GM19455 (cell line): Measurements from ENCODE around the gene KANK3.
A peak's percentile ranks its signal among the peaks of the same experiment; 100 is the strongest.
"Not testable (repeated sequence)": the region's sequence is repeated elsewhere in the genome, so short reads cannot be mapped to it uniquely, and the experiment has no call there.

ENCODE experiments used
- ATAC-seq: cut with Tn5 transposase; IDR thresholded peaks from one replicate; pipeline ENCODE4 v1.9.1; 2021; ENCODE audit not compliant: unreplicated experiment

Gene KANK3

DNA sequence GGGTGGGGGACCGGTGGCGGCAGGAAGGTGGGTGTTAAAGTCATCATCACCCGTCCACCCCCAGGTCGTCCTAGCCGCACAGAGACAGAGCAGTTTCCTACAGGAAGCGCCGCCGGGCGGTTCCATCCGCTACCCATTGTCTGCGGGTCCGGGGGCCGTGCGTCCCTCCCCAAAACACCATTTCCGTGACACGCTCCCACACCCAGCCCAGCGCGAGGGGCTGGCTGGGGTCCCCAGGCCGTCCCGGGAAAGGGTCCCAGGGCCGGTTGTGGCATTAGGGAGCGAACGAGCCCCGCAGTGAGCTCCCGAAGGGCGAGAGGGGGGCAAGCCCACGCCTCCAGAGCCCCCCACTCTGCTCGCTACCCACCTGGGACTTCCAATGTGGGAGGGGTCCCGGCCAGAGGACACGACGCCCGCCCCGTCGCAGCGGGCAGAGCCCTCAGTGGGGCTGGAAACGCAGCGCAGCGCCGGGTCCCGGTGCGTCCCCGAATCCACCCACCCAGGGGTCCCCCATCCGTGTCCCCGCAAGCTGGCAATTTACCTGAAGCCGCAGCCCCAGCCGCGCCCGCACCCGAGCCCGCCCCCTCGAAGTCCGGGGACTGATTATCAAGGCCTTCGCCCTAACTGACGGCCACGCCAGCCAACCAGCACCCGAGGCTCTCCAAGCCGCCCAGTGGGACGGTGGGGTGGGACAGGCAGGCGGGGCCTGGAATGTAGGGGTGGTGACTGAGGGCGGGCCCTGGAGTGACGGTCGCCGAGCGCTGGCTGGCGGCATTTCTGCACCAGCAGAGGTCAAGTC lies at the start of gene KANK3:
TSS of gene KANK3 (minus strand) at position 579 of the 799 bp plus-strand sequence. CDS start 5,434 bp downstream, outside the sequence.
- peak; percentile 91 for ATAC-seq

DNA sequence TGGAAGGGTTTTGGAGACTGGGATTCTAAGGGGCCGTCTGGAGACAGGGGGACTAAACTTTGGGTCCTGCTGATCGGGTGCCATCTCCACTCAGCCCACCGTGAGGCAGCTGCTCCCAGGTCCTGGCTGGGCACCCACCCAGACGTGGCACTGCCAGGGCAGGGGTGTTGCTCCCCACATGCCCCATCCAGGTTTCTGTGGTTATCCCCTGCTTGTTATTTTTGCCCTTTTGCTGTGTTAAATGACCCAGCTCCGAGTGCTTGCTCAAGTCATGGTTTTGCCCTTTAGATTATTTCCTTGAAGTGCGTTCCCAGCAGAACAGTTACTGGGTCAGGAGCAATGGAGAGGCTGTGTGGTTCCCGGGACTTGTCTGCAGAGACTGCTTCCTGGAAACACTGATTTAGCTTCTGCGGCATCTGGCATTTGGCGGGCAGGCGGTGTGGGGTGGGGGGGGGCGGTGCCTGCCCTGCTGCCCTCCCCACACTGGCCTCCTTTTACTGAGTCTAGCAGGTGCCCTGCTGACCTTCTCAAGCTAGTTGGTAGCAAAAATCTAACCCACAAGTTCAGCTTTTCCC lies 49.0 kb upstream of the KANK3 start:
- ATAC-seq: no peak

DNA sequence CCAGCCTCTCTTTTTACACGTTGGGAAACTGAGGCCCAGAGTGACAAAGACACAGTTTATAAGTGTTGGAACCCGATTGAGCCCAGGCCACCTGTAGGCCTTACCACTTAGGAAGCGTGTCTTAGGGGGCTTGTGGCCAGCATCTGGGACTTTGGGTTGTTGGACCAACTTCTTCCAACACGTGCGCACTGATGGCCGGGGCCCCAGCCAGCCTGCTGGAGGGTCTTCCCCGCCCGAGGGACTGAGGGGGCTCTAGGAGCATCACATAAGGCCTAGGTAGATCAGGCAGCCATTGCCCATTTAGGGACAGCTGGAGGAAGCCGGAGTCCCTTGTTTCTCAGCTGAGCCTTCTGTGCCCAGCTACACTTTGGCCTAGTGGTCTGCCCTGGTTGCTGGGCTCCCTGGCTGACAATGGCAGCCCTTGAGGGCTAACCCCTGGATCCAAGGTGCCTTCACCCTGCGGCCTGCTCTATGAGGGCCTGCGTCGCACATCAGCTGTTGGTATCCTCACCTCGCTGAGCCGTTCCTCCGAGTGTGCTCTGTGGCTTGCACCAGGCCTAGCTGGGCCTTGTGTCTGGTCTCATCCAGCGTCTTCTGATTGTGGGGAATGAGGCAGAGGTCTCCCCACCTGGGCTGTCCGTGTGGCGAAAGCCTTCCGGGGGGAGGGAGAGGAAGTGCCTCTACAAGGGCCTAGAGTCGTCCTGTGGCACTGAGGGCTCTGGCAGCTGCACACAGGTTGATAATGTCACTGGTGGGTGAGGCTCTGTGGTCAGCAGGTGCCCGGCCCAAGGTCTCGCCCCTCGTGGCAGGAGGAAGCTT lies 48.3 kb upstream of the KANK3 start:
- ATAC-seq: no peak

GRCh38 chr19:8390617-8390981 lies 47.5 kb upstream of the KANK3 start:
- ATAC-seq: peak; percentile 52

GRCh38 chr19:8389891-8390616 lies 47.0 kb upstream of the KANK3 start, which contains the start of gene RAB11B:
TSS of gene RAB11B (plus strand) at chr19:8390360. CDS start at chr19:8390417, 57 bp downstream.
- peak; percentile 85 for ATAC-seq

GRCh38 chr19:8388612-8388958 lies 45.5 kb upstream of the KANK3 start:
- ATAC-seq: no peak

DNA sequence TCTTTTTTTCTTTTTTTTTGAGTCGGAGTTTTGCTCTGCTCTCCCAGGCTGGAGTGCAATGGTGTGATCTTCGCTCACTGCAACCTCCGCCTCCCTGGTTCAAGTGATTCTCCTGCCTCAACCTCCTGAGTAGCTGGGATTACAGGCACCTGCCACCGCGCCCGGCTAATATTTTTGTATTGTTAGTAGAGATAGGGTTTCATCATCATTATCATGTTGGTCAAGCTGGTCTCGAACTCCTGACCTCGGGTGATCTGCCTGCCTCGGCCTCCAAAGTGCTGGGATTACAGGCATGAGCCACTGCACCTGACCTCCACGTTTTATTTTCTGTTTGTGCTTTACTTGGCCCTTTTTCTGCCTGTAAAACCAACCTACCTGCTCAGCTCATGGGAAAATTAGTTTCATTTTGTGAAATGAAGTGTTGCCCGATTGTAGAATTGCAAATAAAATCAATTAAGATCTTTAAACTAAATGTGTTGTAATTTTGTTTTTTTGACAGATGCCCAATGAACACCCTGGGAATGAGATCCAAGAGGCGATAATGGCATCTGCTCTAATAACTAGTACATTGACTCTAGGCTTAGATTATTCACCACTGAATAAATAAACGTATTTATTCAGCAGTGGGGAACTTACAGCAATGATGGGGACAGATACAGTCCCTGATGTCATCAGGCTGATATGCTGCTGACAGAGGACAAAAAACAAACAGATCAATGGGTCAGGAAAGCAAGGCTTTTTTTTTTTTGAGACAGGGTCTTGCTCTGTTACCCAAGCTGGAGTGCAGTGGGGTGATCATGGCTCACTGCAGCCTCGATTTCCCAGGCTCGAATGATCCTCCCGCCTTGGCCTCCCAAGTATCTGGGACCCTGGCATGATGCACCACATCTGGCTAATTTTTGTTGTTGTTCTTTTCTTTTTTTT lies 44.9 kb upstream of the KANK3 start:
- ATAC-seq: no peak

DNA sequence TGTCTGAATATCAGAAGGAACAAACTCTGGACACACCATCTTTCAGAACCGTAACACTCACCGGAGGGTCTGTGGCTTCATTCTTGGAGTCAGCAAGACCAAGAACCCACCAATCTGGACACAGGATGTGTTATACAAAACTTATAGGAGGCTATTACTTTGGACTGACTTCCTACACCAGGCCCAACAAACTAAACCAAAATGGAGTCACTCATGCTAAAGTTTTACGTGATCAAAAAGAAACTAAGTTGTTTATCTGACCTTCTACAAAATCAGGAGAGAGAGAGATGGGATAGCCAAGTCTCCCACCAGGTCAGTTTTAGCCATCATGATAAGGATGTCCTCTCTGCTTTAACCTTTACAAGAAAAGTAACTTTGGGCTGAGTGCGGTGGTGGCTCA lies 43.9 kb upstream of the KANK3 start:
- no peak for ATAC-seq

- not testable (repeated sequence) for ATAC-seq
These were observed 43.4 kb upstream of the KANK3 start for GRCh38 chr19:8386419-8386818.

DNA sequence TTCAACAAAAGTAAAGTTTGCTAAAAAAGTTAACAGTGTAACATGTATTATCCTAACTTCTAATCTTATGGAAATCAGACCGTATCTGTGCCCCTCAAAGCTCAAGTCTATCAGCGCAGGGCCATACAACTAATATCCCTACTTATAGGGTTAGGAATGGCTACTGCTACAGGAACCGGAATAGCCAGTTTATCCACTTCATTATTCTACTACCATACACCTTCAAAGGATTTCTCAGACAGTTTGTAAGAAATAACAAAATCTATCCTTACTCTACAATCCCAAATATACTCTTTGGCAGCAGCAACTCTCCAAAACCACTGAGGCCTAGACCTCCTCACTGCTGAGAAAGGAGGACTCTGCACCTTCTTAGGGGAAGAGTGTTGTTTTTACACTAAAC lies 42.5 kb upstream of the KANK3 start:
- not testable (repeated sequence) for ATAC-seq

GRCh38 chr19:8385103-8385502 lies 42.0 kb upstream of the KANK3 start:
- not testable (repeated sequence) for ATAC-seq

GRCh38 chr19:8384569-8384968 lies 41.5 kb upstream of the KANK3 start:
- not testable (repeated sequence) for ATAC-seq

- ATAC-seq: not testable (repeated sequence)
These were observed 36.3 kb upstream of the KANK3 start for GRCh38 chr19:8379156-8379891.

GRCh38 chr19:8377598-8377997 lies 34.5 kb upstream of the KANK3 start:
- no peak for ATAC-seq

DNA sequence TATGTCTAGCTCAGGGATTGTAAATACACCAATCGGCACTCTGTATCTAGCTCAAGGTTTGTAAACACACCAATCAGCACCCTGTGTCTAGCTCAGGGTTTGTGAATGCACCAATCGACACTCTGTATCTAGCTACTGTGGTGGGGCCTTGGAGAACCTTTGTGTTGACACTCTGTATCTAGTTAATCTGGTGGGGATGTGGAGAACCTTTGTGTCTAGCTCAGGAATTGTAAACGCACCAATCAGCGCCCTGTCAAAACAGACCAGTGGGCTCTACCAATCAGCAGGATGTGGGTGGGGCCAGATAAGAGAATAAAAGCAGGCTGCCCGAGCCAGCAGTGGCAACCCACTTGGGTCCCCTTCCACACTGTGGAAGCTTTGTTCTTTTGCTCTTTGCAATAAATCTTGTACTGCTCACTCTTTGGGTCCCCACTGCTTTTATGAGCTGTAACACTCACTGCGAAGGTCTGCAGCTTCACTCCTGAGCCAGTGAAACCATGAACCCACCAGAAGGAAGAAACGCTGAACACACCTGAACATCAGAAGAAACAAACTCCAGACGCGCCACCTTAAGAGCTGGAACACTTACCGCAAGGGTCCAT lies 33.4 kb upstream of the KANK3 start:
- ATAC-seq: not testable (repeated sequence)

- not testable (repeated sequence) for ATAC-seq
These were observed 32.7 kb upstream of the KANK3 start for GRCh38 chr19:8375766-8376165.

DNA sequence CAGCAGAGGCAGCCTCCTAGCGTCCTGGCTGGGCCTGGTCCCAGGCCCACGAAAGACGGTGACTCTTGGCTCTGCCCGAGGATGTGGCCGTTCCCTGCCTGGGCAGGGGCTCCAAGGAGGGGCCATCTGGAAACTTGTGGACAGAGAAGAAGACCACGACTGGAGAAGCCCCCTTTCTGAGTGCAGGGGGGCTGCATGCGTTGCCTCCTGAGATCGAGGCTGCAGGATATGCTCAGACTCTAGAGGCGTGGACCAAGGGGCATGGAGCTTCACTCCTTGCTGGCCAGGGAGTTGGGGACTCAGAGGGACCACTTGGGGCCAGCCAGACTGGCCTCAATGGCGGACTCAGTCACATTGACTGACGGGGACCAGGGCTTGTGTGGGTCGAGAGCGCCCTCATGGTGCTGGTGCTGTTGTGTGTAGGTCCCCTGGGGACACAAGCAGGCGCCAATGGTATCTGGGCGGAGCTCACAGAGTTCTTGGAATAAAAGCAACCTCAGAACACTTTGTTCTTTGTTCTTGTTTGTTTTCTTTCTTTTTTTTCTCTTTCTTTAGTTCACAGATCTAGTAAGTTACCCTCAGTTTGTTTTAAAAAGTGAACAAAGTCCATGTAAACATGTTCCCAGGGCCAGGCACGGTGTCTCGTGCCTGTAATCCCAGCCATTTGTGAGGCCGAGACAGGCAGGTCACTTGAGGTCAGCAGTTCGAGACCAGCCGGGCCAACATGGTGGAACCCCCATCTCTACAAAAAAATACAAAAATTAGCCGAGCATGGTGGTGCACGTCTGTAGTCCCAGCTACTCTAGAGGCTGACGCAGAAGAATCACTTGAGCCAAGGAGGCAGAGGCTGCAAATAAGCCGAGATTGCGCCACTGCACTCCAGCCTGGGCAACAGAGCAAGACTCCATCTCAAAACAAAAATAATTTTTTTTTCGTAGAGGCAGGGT lies 31.1 kb upstream of the KANK3 start:
- ATAC-seq: no peak
